Stimulated activated CD4-positive, alpha-beta T cell treated with anti-CD3 and anti-CD28 coated beads, Interleukin-12 subunit alpha, Interleukin-12 subunit beta, amount 100 ng/mL, for 24 hours (primary cell): ENCODE results near the gene RIN3.

Experiments used
- DNase-seq, 2 experiments: peaks; one replicate each; pipeline ENCODE4 v3.0.0-alpha.2; 2020; ENCODE audit warnings: low read depth in 2 of 2

Gene RIN3

DNA sequence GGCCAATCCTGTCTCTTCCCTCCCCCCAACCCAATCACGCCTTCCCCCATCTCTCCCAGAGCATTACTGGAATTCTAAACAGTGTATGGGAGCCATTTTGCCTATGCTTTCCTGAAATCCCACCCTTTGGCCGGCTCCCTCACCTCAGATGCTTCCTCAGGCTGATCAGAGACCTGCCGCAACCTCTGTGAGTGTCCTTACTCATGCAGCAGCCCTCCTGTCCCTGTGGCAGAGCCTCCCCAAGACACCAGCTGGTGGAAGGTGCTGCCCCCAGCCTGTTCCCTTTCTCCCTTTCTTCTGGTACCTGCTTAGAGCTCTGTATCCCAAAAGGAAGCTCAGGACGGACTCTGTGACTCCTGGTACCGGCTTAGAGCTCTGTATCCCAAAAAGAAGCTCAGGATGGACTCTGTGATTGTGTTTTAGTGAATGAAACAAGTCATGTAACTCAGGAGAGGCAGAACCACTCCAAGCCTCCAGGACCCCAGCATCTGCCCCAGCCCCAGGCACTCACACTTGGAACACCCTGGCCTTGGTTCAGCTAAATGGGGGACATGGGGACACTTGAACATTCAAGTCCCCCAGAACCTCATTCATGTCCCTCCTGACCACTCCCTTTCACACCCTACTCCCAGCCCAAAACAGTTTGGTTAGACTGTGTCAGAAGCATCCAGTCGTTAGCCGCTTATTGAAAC lies 29.3 kb upstream of the RIN3 start:
- DNase-seq = no peak

DNA sequence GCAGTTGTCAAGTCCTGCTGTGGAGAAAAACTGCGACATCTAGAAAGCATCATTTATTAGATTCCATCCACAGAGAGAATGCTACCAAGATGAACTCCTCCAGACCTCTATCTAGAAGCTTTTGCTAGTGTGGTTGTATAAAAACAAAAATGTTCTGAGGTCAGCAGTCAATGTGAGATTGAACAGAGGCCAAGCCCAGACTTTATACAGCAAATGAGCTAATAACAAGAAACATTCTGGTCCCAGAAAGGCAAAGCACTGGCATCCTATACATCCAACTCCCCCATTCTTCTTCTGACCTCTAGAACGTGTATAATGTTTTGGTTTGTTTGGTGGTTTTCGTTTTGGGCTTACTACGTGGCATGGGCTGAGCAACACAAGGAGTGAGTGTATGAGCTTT lies 26.7 kb upstream of the RIN3 start:
- no peak for DNase-seq

DNA sequence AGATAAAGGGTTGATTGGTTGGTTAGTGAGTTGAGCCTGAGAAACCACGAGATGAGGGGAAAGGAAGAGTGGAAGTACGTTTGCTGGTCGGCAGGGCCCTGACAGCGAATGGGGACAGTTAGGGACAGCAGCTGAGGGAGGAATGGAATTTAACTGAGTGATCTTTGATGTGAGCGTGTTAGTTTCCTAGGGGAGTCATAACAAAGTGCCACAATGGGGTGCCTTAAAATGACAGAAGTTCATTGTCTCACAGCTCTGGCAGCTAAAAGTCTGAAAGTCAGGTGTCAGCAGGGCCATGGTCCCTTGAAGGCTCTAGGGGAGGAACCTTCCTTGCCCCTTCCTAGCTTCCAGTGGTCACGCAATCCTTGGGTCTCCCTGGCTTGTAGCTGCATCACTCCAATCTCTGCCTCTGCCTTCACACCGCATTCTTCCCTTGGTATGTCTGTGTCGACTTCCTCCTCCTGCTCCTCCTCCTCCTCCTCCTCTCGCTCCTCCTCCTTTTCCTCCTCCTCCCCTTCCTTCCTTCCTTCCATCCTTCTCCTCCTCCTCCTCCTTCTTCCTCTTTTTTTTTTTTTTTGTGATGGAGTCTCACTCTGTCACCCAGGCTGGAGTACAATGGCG lies 26.0 kb upstream of the RIN3 start:
- DNase-seq = no peak

DNA sequence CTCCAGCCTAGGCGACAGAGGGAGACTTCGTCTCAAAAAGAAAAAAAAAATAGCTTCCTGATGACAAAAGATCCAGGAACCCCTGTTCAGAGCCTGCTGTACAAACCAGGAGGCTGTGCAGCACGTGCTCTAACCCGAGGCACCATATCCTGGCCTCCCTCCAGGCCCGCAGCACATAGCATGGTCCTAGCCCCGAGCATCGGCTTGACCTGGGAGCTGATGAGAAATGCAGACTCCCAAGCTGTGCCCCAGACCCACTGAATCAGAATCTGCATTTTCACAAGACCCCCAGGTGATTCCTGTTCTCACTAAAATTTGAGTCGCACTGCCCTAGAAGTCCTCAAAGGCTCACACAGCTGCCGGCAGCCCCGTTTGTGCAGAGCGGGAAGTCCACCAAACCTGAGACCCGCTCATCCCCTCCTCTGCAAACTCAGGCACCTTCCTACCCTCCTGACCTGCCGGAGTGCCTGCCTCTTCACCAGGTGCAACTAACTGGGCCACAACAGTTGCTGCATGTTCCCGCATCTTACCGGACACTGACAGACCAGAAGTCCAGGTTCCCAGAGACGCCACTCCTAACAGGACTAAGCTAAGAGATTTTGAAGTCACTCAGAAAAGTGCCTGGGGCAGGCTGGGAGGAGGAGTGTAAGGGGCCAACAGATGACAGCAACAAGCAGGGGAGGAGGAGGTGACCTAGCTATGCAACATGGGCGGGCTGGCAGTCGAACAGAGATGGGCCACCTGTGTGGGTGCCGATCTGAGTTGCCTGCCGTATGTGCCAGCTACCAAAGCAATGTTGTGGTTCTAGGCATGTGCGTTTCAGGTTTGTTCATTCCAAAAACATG lies 24.0 kb upstream of the RIN3 start:
- no peak for DNase-seq

DNA sequence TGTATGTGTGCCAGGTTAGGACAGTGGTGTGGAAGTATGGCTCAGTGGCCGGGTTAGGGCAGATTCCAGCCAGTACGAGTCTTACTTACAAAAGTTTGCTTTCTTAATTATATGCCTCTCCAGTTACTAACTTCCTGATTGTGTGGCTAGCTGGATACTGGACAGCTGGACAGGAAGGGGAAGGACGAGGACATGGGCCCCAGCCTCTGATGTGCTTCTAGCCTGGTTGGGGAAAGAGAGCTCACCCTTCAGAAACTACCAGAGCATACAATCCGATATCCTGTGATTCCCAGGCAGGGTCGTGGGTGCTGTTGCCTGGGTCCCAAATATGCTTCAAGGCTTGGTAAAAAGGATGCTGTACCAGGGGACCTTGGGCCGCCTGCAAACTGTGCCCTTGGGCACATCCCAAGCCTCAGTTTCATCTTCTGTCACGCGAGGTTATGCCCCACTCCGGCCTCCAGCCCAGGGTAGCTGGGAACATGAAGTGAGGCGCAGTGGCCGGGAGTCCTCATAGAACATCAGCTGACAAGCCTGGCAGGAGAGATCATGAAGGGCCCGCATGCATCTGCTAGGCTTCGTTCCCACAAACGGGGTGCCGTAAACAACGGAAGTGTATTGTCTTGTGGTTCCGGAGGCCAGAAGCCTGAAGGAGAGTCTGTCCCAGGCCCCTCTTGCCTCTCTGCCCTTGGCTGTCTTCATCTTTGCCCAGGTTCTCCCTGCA lies 23.2 kb upstream of the RIN3 start:
- DNase-seq = no peak

DNA sequence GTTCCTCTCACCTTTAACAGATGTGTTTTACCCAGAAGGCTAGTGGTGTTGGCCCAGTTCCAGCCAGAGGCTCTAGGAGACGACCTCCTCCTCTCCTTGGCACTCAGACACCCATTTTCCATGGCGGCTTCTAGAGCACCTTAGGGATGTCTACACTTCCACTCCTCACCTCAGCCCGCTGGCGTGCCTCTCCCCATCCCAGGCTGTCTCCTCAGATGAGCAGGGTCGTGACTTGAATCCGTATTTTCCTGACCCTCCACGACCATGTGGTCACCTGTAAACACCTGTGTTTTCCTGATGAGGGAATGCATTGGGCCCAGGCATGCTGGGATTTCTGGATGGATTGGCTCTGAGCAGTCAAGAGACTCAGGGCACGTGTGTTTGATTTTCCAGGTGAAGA lies 21.8 kb upstream of the RIN3 start:
- DNase-seq = no peak

DNA sequence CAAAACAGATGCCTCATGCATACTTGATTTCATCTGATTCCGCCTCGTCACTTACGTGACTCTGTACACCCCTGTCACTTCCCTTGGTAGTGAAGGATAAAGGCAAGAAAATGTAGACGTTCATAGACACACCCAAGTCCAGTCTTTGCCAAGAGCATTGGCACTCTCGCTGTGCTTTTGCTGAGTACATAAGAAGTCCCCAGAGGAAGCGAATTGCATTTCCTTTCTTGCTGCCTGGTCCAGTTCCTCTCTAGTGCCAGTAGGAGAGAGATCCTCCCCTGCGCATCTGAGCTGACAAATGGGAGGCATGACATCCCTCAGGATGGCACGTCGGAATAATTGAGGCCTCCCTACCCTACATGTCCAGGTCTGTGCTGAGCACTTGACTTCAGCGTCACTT lies 21.3 kb upstream of the RIN3 start:
- no peak for DNase-seq

DNA sequence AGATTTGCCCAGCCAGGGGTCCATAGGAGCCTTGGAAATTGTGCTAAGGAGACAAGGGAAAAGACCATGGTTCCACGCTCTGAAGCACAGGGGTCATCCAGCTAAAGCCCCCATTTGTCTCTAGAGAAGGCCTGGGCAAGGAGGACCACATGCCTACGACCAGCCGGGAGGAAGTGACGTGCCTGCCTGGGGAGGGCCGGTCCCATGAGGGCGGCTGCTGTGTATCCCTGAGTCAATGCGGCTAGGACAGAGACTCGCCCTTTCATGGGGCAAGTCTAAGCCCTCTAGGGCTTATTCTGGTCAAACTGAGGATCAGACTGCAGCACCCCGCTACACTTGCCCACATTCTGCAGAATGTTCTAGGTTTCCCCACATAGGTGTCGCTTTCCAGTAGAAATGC lies 20.6 kb upstream of the RIN3 start:
- no peak for DNase-seq

DNA sequence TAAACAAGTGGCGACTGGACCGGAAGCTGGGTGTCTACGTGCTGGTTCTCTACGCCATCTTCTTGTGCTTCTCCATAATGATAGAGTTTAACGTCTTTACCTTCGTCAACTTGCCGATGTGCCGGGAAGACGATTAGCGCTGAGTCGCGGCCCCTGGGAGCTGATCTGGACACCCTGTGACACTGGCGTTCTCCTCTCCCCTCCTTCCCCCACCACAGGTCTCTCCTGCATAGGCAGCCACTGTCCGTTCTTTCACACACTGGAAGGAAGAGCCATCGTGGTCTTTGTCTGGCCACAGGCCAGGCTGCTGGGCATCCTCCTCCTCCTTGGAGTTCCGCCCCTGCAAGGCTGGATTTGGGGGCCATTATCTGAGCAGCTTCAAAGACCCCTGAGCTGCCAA lies 20.1 kb upstream of the RIN3 start:
- DNase-seq = no peak

DNA sequence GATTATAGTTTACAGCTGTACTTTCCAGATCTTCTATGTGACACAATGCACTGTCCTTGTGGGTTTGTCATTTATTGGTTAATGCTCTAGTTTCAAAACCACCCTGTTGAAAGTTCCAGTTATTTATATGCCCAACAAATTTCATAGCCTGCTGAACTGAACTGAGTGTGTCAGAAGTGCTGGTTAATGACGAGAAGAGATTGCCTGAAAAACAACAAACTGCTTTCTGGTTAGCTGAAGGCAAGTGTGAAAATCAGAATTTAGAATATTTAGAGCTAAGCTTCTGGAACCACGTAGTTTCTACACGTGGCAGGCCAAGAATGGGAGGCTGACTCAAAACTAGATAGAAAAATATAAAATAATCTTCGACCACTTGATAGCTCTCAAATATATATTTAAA lies 19.1 kb upstream of the RIN3 start:
- no peak for DNase-seq

DNA sequence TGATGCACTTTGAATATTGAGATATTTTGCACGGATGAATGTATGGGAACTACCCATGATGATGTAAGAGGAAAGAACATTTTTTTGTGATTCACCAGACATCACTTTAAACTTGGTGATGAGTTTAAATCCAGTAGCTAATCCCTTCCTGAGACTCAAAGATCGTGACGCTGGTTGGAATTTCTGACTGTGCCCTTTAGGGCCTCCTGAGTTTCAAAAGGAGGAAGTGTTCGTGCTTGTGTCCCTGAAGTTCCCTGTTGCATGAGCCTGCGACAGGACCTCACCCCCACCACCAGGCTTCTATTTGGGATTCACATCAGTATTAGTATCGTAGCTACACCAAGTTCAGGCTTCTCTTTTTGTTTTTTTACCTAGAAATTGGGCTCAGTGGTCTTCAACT lies 18.6 kb upstream of the RIN3 start:
- DNase-seq = no peak

DNA sequence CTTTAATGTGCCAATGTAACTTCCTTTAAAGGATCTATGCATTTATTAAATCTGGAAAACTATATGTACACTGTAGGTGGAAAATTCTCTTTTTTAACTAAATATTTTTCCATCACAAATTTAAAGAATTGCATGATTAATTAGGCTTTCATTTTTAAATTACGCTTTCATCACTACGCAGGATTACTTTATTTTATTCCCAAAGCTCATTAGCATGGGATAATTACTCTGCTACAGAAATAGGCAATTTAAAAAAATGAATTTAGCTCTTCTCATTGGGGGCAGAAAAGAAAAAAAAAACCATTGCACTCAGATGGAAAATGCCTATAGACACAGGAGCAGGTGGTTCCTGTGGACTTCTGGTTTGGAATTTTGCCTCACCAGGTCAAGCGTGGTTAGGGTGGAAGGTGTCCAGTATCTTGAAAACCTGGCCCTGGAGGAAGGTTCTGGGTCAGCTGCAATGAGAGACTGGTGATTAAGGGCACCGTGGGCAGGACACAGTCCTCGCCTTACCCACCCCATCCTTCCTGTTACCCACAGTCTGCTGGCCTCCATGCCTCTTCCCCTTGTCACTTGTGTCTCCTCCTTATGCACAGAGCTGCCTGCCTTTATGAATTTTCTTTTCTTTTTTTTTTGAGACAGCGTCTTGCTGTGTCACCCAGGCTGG lies 17.3 kb upstream of the RIN3 start:
- DNase-seq = no peak

DNA sequence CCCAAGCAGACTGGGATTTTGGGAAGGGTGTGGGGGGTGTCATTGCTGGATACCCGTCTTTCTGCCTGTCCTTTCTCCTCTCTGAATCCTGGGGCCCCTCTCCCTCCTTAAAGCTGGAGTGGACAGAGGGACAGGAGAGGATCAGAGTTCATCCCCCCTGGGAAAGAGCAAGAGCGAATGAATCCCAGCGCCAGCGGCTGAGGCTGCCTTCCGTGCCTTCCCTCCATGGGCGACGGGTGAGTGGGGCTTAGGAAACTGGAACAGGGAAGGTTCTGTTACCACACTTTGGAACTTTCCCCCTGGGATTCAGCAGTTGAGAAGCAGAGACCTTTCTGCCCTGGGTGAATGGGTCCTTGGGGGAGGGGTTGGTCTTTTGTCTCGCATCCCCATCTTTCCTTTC lies 16.2 kb upstream of the RIN3 start:
- DNase-seq = no peak

DNA sequence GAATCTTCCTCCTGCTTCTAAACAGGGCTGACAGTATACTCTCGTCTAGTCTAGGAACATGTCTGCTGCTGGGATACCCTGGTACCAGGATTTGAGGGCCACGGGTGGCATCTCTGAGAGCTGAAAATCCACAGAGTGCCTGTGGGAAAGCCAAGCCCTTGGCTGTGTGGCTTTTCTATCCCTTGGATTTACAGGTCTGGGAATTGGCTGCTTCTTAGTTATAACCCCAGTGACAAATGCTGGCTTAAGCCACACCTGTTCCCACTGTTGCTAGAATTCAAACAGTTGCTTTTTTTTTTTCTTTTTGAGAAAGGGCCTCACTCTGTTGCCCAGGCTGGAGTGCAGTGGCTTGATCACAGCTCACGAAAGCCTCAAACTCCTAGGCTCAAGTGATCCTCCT lies 14.3 kb upstream of the RIN3 start:
- no peak for DNase-seq

DNA sequence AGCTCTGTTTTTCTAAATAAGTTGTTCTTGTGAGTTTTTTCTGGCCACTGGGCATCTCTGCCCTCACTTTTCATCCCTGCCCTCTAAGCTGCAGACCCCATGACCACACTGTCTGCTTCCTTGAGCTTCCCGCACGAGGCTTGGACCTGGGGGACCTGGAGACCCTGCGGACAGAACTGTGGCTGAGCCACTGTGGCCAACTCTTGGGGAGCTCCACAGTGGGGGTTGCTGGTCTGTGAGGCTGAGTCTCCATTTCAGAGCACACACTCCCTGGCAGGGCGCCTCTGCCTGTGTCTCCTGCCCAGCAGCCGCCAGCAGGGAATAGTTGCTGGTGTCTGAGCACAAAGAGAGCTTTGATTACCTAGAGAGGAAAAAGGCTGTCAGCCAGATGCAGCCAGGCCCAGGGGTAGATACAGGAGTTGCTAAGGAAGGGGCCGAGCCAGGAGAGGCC lies 13.1 kb upstream of the RIN3 start:
- no peak for DNase-seq

DNA sequence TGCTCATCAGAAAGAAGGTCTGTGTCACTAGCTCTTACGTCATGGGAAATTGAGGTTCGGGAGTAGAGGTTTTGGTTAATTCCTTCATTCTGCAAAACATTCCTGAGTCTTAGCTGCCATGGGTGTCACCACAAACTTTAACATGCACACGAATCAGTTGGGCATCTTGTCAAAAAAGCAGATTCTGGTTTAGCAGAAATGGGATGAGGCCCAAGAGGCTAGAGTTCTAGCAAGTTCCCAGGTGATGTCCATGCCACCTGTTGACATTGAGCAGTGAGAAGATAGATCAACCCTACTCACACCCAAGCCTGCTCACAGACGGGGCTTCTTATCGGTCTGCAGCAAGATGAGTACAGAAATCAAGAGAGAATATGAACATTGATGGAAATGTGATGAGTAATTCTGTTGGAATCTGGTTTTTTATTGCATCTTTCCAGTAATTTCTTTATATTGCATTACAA lies 11.7 kb upstream of the RIN3 start:
- DNase-seq = no peak

DNA sequence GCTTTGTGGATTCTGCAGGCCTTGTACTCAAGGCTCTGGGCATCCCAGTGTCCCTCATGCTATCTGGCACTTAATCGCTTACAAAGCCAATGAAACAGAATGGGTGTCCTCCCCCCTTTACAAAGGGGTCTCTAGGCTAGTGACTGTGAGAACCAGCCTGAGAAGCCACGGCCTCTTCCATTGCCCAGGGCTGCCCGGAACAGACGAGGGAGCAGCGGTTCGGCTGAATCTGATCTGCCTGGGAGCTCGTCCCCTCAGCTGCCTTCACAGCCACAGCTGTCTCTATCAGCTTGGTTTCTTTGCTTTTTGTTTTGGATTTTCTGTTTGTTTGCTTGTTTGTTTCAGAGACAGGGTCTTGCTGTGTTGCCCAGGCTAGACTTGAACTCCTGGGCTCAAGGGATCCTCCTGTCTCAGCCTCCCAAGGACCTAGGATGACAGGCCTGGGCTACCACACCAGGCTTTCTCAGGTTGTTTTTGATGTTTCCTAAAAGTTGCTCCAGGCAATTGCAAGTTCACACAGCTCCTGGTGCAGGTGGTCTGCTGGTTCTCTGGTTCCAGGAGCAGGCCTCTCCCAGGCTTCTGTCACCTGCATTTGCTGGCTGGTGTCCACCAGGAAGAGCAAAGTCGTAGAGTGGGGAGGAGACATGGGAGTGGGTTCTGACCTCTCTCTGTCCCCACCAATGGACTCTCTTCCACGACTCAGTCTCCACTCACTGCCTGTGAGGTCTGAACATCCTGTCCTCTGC lies 10.9 kb upstream of the RIN3 start:
- no peak for DNase-seq

DNA sequence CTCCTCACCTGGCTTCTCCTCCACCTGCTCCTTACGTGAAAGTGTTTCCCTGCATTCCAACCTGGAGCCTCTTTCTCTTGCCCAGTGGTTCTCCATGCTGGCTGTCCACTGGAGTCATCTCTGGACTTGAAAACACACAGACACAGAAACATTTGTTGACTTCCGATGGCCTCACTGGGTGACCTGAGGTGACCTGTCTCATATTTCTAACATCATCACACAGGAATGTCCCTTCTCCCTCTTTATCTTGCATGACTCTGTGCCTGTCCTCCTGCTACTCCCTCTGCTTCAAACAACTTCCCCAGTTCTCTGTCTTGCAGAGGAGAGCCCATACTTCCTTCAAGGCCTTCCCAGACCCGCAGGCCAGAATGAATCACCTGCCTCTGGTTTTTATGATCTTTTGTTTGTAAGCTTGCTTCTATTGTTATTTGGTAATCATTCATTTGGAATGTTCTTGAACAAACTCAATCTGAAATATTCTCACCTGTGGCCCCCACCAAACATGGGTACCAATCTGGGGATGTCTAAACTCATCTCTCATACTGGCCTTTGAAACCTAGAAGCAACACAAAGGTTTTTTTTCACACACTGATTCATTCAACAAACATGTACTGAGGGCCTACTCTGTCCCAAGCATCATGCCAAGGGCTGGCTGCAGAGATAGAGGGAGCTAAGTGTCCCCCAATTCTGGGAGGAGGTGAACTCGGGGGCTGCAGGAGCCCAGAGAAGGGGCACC lies 9.7 kb upstream of the RIN3 start:
- DNase-seq = no peak

DNA sequence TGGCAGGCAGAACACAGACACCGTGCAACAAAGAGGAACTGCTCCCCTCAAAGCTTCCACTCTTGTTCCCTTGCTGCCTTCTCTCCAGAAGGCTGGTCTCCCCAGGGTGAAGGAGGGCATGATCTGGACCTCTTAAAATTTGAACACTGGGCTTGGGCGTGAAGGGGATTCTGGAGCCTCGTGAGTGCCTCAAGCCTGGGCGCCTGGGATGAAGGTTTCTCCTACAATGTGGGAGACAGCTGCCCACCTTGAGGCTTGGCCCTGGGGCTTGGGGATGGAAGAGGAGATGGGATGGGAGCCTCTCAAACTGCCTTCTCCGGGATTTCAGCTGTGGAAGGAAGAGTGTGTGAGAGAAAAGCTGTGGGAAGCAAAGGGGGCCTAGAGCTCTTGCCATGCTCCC lies 7.8 kb upstream of the RIN3 start:
- DNase-seq = no peak

DNA sequence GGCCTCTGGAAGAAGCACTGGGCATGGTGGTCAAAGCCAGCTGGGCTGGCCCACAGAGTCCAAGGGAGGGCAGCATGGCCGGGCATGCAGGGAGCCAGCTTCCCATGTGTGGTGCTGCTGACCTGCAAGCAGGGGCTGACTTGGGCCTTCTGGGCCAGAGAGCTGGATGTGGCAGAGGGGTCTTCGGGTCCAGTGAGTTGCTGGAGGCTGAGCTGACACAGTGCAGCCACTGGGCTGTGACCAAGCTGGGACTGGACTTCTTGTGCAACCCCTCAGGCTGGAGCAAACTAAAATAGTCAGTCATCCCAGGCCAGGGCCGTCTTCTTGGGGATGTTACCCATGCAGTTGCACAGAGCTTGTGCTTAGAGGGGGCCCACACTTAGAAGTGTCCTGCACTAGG lies 7.3 kb upstream of the RIN3 start:
- DNase-seq = no peak
